Measurements from ENCODE around the gene SMIM38.

The SMIM38 gene

GRCh38 chr11:69189059-69189458, 33.3 kb downstream of the SMIM38 start:
- no peak for DNase-seq

GRCh38 chr11:69190796-69191536, 35.2 kb downstream of the SMIM38 start:
- no peak for DNase-seq

- no peak for DNase-seq
Measured at GRCh38 chr11:69192301-69192721, 36.6 kb downstream of the SMIM38 start.

- no peak for DNase-seq
Measured at GRCh38 chr11:69193151-69193550, 37.4 kb downstream of the SMIM38 start.

GRCh38 chr11:69193629-69194028, 37.9 kb downstream of the SMIM38 start:
- no peak for DNase-seq

- DNase-seq: no peak
Measured at GRCh38 chr11:69194396-69194795, 38.7 kb downstream of the SMIM38 start.

- no peak for DNase-seq
Measured at GRCh38 chr11:69194956-69195355, 39.2 kb downstream of the SMIM38 start.

- DNase-seq: no peak
Measured at GRCh38 chr11:69195824-69196782, 40.4 kb downstream of the SMIM38 start.

GRCh38 chr11:69196783-69197169, 41.0 kb downstream of the SMIM38 start:
- DNase-seq: no peak

- DNase-seq: no peak
Measured at GRCh38 chr11:69198891-69199582, 43.3 kb downstream of the SMIM38 start.

- no peak for DNase-seq
Measured at GRCh38 chr11:69199583-69200315, 44.0 kb downstream of the SMIM38 start.

- no peak for DNase-seq
Measured at GRCh38 chr11:69200331-69201065, 44.8 kb downstream of the SMIM38 start.

GRCh38 chr11:69201066-69201365, 45.3 kb downstream of the SMIM38 start:
- DNase-seq: no peak

GRCh38 chr11:69201764-69202370, 46.1 kb downstream of the SMIM38 start:
- DNase-seq: no peak

- no peak for DNase-seq
Measured at GRCh38 chr11:69202511-69203221, 46.9 kb downstream of the SMIM38 start.

- DNase-seq: no peak
Measured at GRCh38 chr11:69203381-69203780, 47.6 kb downstream of the SMIM38 start.

- no peak for DNase-seq
Measured at GRCh38 chr11:69203901-69204245, 48.1 kb downstream of the SMIM38 start.

- DNase-seq: no peak
Measured at GRCh38 chr11:69204246-69204940, 48.7 kb downstream of the SMIM38 start.

- DNase-seq: no peak
Measured at GRCh38 chr11:69204941-69205742, 49.4 kb downstream of the SMIM38 start.

All from effector CD4-positive, alpha-beta T cell (primary cell).